Vagina (tissue), 2 donors: ENCODE measurements around the gene KLHL22. TPM values are rescaled to one million over a fixed set of nuclear protein-coding genes. Genes with fewer than 3 reads are reported as not detected.

Source experiments
- DNase-seq, 2 donors: peaks; one replicate each; pipeline ENCODE4 v3.0.0-alpha.2; 2017; ENCODE audit errors: extremely low spot score in 2 of 2
- H3K27ac ChIP-seq: fragments of 200-600 bp; sonication (generic); one replicate; pipeline ENCODE4 v1.5.1; 2019
- H3K27me3 ChIP-seq: fragments of 200-600 bp; sonication (generic); one replicate; pipeline ENCODE4 v1.5.1; 2019
- H3K36me3 ChIP-seq, 2 donors: fragments of 200-600 bp; sonication (generic); one replicate each; pipeline ENCODE4 v1.5.1; 2017 to 2019
- H3K4me1 ChIP-seq: fragments of 200-600 bp; sonication (generic); one replicate; pipeline ENCODE4 v1.5.1; 2019
- H3K4me3 ChIP-seq, 2 donors: fragments of 200-600 bp; sonication (generic); 1 replicate in 1 of 2; 2 replicates in 1 of 2; pipeline ENCODE4 v1.5.1; 2016 to 2019
- H3K9me3 ChIP-seq: fragments of 200-600 bp; sonication (generic); one replicate; pipeline ENCODE4 v1.5.1; 2019
- POLR2A ChIP-seq, 2 donors: fragments of 450-650 bp; IDR thresholded peaks; one replicate each; pipeline ENCODE4 v1.6.1; 2017; ENCODE audit warnings: antibody characterized with exemption in 2 of 2, mild to moderate bottlenecking in 2 of 2, moderate library complexity in 2 of 2
- POLR2AphosphoS5 ChIP-seq, 2 donors: sonication (generic); formaldehyde crosslinking; IDR thresholded peaks; one replicate each; pipeline ENCODE4 v1.9.0; 2017; ENCODE audit warnings: antibody characterized with exemption in 2 of 2, mild to moderate bottlenecking in 2 of 2, low read depth in 1 of 2; ENCODE audit not compliant: insufficient read depth in 1 of 2
- intact Hi-C: fragments of 100-400 bp; cut with DNase I; formaldehyde crosslinking; loops from one replicate; pipeline ENCODE4 v1.15.1; 2023
- total RNA-seq: library from RNA; depleted of rRNA; stranded (reverse); fragments of >200 nt; gene quantifications from one replicate; pipeline ENCODE4 v1.2.3, GENCODE V29; 2016
- TF ChIP-seq, protein P1 (sequence below), 3 experiments: fragments of 450-650 bp in 2 of 3; fragments of 200-600 bp in 1 of 3; sonication (generic) in 1 of 3; IDR thresholded peaks; one replicate each; pipeline ENCODE4 v1.5.1; 2017 to 2019; ENCODE audit warnings: antibody characterized with exemption in 3 of 3, mild to moderate bottlenecking in 2 of 3, moderate library complexity in 2 of 3

The KLHL22 gene
- total RNA-seq, 1 donor from 2014 or later = 20.1 TPM

DNA sequence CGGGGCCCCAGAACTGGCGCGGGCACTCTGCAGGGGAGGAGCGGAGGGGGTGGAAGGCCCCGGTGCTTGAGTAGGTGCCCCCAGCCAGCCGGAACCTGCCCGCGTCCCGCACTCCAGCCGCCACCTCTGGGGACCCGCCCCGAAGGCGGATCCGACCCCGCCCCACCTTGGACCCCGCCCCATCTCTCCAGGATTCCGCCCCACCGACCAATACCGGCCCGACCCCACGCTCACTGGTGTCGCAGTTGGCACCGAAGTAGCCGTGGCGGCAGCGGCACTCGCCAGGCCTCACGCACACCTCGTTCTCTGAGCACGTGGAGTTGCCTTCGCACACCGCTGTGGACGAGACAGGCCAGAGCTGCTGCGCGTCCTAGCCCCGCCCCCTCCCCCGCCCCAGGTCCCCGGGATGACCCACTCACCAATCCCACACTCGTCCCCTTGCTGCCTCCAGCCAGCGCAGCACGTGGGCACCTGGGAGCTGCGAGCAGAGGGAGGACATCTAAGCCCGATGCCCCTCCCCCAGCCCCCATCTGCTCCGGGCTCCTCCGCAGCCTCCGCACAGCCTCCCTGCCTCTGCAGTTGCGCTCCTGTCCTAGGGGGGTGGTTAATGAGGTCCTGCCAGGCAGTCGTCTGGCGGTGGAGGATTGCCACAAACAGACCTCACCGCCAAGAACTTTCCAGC is 63.9 kb downstream of the KLHL22 start:
- H3K27me3 ChIP-seq = no peaks in the 10 kb centered on the region
- peaks cover 50% of the 10 kb centered on the region for H3K4me1 ChIP-seq
- intact Hi-C loops = no loop called here
- H3K4me3 ChIP-seq = peak overlapping the region; percentile 21 to 42
- TF ChIP-seq POLR2AphosphoS5 (IDR thresholded peaks at IDR 0.05; ENCODE audit: insufficient read depth in 1 of 2, low read depth in 1 of 2) (no peak), POLR2A (IDR thresholded peaks at IDR 0.05) (no peak)
- TF ChIP-seq, protein P1, sequence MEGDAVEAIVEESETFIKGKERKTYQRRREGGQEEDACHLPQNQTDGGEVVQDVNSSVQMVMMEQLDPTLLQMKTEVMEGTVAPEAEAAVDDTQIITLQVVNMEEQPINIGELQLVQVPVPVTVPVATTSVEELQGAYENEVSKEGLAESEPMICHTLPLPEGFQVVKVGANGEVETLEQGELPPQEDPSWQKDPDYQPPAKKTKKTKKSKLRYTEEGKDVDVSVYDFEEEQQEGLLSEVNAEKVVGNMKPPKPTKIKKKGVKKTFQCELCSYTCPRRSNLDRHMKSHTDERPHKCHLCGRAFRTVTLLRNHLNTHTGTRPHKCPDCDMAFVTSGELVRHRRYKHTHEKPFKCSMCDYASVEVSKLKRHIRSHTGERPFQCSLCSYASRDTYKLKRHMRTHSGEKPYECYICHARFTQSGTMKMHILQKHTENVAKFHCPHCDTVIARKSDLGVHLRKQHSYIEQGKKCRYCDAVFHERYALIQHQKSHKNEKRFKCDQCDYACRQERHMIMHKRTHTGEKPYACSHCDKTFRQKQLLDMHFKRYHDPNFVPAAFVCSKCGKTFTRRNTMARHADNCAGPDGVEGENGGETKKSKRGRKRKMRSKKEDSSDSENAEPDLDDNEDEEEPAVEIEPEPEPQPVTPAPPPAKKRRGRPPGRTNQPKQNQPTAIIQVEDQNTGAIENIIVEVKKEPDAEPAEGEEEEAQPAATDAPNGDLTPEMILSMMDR (IDR thresholded peaks at IDR 0.05) = no peak
- H3K36me3 ChIP-seq = no peaks in the 10 kb centered on the region
- H3K27ac ChIP-seq = no peak overlapping the region
- no peaks in the 10 kb centered on the region for H3K9me3 ChIP-seq
- DNase-seq = no peak

DNA sequence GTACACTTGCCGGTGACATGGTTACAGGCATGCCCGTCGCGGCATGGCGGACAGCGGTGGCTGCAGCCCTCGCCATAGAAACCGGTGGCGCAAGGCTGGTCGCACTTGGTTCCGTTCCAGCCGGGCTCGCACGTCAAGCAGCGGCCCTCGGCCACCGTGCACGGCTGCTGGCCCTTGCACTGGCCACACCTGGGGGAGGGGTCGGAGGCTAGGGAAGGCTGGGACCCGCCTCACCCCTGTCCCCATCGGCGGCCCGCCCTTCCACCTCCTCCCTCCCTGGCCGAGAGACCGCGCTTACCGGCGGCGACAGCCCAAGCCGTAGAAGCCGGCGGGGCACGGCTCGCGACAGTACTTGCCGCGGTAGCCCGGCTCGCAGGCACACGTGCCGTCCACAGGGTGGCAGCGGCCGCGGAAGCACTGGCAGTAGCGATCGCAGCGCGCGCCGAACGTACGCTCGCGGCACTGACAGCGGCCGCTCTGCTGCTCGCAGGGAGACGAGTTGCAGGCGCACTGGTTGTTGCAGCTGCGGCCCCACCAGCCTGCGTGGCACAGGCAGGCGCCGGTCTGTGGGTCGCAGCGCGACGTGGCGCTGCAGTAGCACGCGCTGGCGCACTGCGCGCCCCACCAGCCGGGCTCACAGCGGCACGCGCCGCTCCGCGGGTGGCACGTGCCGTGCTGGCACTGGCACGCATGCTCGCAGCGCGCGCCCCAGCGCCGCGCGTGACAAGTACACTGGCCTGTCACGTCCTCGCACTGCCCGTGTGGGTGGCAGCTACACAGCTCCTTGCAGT is 64.7 kb downstream of the KLHL22 start:
- Histone ChIP-seq H3K9me3 (no peaks in the 10 kb centered on the region), H3K27me3 (no peaks in the 10 kb centered on the region), H3K4me1 (peaks cover 52% of the 10 kb centered on the region), H3K36me3 (no peaks in the 10 kb centered on the region), H3K4me3 (peak overlapping the region; percentile 21 to 42), H3K27ac (no peak overlapping the region)
- intact Hi-C loops = no loop called here
- DNase-seq = no peak
- TF ChIP-seq POLR2AphosphoS5 (IDR thresholded peaks at IDR 0.05; ENCODE audit: insufficient read depth in 1 of 2, low read depth in 1 of 2) (no peak), POLR2A (IDR thresholded peaks at IDR 0.05) (no peak)
- TF ChIP-seq, protein P1 (IDR thresholded peaks at IDR 0.05) = no peak

DNA sequence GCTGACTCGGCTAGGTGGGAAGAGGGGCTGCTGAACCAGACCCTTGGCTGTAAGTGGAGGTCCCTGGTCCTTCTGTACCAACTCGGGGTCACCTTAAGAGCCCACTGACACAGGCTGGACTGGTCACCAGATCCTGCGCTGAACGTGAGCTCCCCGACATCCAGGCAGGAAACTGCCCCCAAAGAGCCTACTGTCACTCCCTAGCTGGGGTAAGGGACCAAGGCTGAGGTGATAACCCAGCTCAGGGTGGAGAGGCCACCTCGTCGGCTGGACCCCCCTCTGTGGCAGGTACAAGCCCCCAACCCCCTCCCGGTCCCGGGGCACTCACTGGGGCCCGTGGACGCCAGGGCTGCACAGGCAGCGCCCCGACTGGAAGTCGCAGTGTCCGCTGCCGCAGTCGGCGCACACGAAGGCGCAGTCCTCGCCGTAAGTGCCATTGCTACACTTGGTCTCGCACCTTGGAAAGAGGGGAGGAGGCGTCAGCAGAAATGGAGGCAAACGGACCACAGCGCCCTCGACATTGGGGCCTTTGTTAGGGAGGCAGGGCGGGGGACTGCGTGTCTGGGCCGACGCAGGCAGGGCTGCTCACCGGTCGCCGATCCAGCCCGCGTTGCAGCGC is 65.4 kb downstream of the KLHL22 start:
- Histone ChIP-seq H3K27me3 (no peaks in the 10 kb centered on the region), H3K9me3 (no peaks in the 10 kb centered on the region), H3K4me3 (peak overlapping the region; percentile 33 to 42), H3K4me1 (peaks cover 48% of the 10 kb centered on the region), H3K36me3 (no peaks in the 10 kb centered on the region), H3K27ac (no peak overlapping the region)
- TF ChIP-seq, protein P1 (IDR thresholded peaks at IDR 0.05) = no peak
- no peak for TF ChIP-seq POLR2AphosphoS5 (IDR thresholded peaks at IDR 0.05; ENCODE audit: insufficient read depth in 1 of 2, low read depth in 1 of 2)
- TF ChIP-seq POLR2A (IDR thresholded peaks at IDR 0.05) = no peak
- intact Hi-C loops = no loop called here
- no peak for DNase-seq

- H3K4me3 ChIP-seq = peak overlapping the region in 1 of 2 donors; percentile 33
- no peaks in the 10 kb centered on the region for H3K36me3 ChIP-seq
- TF ChIP-seq POLR2AphosphoS5 (IDR thresholded peaks at IDR 0.05; ENCODE audit: insufficient read depth in 1 of 2, low read depth in 1 of 2) (no peak), POLR2A (IDR thresholded peaks at IDR 0.05) (no peak)
- TF ChIP-seq, protein P1 (IDR thresholded peaks at IDR 0.05) = no peak
- intact Hi-C loops = loop anchor here (10.0 kb wide), 1 partner anchor 65 kb away; the partner anchor contains the start of gene KLHL22
- H3K4me1 ChIP-seq = peaks cover 48% of the 10 kb centered on the region
- H3K9me3 ChIP-seq = no peaks in the 10 kb centered on the region
- peak in 1 of 2 donors; percentile 83 for DNase-seq
- no peaks in the 10 kb centered on the region for H3K27me3 ChIP-seq
- no peak overlapping the region for H3K27ac ChIP-seq
These were observed 66.1 kb downstream of the KLHL22 start for GRCh38 chr22:20429254-20430100.
